SIG-M5 treated with dmso at 0.1 percent for 504 hours (cell line): ENCODE measurements around the gene TBATA.

Experiments used
- DNase-seq: peaks from one replicate; lab custom pipeline; 2025; ENCODE audit not compliant: unreplicated experiment; lab: John Stamatoyannopoulos, UW

TBATA gene

DNA sequence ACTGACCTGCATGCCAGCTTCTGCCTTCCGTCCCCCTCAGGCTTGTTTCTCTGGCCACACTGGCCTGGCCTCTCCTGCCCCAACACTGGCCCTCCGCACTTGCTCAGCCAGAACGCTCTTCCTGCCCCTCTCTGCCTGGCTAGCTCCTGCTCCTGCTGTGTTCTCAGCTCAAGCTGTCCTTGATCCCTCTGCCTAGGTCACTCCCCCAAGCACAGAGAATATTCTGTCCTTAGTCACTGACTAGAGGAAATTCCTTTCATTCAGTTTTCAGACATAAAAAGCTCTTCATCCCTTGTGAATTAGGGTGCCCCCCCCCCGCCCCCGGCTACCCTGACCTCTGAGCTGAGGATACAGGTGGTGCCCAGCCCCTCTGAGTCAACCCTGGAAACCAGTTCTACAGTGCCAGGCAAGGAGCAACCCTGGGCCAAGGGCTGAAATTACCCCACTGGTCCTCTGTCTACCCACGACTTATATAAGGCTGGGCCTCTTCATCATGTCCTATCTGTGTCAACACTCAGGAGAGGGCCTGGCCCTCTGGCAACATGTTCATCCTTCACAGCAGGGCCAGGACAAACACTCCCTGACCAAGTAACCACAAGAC, 23.9 kb upstream of the TBATA start:
- no peak for DNase-seq

DNA sequence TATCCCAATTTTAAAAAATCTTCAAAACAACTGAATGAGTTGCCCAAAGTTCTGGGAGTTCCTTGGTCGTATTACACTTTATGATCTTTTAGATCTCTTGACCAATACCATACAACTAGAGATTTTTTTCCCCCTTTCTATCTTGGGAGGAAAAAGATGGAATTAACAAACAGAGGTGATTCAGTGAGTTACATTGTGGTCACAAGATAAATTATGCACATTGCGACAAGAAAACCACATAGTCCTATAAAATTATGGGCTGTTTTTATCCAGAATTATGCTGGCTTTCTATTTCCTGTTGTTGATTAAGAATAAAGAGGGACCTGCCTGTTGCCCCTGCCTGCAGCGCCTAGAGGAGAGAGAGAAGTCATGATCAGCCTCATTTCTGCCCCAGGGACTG, 22.4 kb upstream of the TBATA start:
- no peak for DNase-seq

GRCh38 chr10:70806841-70807240, 21.7 kb upstream of the TBATA start:
- DNase-seq: no peak

GRCh38 chr10:70805619-70806215, 20.5 kb upstream of the TBATA start:
- DNase-seq: no peak

GRCh38 chr10:70804421-70804808, 19.2 kb upstream of the TBATA start:
- DNase-seq: no peak

GRCh38 chr10:70803775-70804420, 18.7 kb upstream of the TBATA start:
- no peak for DNase-seq

DNA sequence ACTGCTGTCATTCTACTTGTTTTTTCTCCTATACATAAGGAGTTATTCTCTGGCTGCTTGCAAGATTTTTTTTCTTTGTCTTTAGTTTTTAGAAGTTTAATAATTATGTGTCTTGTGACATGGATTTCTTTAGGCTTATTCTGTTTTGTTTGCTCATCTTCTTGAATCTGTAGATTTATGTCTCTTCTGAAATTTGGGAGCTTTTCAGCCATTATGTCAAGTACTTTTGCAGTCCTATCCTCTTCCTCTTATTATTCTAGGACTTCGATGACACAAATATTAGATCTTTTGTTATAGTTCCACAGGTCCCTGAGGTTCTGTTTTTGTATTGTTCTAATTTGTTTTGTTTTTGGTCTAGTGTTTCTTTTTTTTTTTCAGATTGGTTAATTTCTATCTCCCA, 16.7 kb upstream of the TBATA start:
- no peak for DNase-seq

DNA sequence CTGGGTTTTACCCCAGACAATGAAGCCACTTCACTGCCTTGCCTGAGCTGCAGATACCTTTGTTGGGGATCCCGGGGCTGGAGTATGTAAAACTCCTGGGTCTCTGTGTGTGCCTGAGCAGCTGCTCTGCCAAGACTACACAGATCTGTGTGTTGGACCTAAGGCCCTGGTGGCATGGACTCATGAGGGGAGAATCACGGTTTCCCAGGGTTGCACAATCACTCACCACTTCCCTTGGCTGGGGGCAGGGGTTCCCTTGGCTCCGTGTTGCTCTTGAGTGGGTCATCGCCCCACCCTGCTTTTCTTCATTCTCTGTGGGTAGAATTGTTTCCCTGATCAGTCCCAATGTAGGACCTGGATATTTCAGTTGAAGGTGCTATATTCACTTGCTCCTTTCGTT, 13.9 kb upstream of the TBATA start:
- no peak for DNase-seq

DNA sequence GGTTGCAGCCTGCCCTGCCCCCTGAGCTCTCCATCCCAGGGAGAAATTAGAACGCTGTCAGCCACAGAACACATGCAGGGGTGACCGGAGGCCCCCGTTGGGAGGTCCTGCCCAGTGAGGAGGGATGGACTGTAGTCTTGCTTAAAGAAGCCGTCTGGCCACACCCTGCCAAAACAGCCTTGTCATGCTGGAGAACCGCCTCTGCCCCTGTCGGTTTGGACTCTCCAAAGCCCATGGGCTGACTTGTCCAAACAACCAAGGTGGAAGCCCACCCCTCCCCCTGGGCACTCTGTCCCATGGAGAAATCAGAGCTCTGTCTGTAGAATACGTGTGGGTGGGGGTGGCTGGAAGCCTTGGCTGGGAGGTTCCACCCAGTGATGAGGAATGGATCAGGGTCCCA, 12.7 kb upstream of the TBATA start:
- DNase-seq: no peak

DNA sequence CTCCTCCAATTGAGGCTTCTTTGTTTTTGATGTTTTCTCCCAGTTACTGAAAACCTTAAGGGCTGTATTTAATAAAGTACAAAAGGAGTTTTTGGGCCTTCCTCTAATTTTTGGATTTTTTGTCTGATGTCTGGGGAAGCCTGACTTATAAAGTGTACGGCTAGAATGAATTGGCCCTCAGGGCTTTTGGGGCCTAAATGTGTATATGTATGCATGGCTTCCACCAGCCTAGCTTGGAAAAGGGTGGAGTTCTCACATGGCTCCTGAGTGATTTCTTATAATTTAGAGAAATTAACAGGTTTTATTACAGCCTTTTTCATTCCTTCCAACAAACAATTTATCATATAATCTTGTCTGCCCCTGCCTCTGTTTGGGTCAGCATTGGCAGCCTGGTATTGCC, 10.4 kb upstream of the TBATA start:
- DNase-seq: no peak

GRCh38 chr10:70791386-70792039, 6.3 kb upstream of the TBATA start:
- DNase-seq: no peak

GRCh38 chr10:70786799-70787415, 1.7 kb upstream of the TBATA start:
- no peak for DNase-seq

- no peak for DNase-seq
Observed at GRCh38 chr10:70784471-70784870, 706 bp downstream of the TBATA start.

DNA sequence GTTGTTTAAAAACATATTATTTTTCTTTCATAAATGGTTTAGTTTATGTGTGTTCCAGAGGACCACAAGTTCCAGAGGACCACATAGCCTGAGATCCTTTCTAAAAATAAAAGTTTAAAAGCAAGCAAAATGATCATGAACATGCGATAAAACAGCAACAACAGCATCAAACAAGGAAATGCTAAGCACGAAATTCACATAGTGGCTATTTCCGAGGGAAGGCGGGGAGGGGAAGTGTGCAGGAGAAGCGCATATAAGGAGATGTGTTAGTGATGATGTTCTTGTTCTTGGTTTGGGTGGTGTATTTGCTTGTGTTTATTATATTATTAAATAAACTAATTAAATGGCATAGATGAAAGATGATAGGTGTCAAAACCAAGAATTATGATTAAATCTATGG, 1.2 kb downstream of the TBATA start:
- DNase-seq: no peak

GRCh38 chr10:70782746-70783680, 2.2 kb downstream of the TBATA start:
- DNase-seq: no peak

DNA sequence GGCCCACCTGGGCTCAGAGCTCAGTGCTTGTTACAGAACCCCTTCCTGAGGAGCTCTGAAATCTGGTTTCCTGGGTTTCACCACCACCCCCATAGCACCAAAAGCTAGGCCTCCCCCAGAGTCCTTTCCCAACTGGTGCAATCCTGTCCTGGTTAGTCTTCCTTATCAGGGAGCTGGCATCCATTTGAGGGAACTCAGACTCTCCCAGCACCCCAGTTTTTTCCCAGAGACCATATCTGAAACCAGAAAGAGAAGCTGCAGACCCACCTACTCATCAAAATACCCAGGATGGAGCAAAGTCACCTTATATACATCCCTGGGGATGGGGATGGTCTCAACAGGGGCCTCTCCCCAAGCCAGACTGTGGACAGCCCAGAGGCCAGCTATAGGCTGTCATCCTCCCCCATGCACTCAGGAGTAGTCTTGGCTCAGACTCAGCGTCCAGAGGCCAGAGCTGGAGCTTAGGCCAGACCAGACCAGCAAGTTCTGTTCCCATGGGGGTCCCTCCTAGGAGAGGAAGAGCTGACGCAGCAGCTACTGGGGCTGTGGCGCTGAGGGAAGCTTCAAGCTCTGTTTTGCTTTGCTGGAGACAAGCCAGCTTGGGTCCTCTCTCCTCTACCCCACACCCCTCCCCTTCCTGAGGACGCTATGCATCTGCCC, 3.0 kb downstream of the TBATA start:
- no peak for DNase-seq

DNA sequence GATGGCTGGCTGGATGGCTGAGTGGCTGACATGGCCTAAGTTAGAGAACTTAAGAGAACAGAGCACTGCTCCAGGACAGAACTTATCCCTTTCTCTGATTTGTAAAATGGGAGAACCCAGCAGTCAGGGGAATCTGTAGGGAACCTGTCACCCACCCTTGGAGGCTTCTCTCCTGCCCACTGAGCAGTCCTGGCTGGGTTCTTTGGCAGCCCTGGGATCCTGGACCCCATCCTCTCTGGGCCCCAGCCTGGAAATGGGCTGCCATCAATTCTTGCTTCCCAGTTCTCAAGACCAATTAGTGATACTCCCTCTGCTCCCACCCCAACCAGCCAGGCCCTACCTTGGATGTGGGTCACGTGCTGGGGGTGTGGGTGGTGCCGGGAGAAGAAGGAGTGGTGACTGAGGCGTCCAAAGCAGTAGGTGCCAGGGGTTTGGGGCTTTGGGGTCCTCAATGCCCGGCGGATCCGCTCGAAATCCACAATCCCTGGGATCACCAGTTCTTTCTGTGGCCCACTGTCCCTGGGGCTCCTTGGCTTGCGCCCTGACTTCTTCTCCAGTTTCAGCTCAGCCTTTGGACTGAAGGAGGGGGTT, 3.6 kb downstream of the TBATA start:
- no peak for DNase-seq

DNA sequence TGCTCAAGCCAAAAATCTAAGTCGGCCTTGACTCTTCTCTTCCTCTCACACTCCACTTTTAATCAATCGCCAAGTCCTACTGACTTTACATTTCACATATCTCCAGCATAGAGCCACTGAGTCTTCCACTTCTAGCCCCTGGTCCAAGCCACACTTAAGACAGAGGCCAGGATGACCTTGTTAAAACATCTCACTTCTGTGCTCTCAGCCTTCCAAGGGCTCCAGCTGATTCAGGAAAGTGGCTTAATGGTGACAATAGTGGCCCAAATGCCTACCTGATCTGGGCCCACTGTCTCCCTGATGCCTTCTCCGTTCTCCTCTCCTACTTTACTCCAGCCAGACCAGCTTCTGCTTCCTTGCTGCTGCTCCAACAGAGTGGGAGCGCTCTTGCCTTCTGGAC, 4.4 kb downstream of the TBATA start:
- no peak for DNase-seq

DNA sequence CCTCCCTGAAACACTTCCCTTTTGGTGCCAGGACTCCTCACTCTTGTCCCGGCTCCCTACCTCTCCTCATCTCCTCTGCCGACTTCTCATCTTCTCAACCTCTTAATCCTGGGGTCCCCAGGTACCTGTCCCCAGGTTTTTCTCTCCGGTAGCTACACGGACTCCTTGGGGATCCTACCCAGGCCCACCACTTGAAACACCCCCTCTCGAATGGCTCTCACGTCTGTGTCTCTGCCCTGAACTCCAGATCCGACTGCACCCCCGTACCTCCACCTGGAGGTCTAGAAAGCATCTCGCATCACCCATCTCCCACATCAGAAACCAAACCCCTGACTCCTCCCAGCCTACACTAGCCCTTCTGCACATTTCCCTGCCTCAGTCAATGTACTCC, 4.8 kb downstream of the TBATA start:
- DNase-seq: no peak
